ENCODE data around the gene CLCN2.

CLCN2 gene

DNA sequence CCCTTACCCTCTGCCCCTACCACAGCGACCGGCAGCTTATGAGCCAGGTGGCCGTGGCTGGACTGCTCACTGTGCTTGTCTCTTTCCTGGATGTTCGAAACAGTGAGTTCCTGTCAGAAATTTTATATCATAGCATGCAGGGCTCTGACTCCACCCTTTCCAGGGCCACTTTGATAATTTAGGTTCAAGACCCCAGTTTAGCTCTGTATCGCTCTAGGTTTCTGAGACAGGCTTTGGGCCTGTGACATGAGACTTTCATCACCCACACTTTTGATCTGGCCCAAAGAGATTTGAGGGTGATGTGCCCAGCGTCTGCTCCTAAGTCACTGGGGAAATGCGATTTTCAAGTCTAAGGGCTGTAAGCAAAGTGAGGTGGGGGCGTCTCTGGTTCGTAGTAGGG, 53.5 kb downstream of the CLCN2 start:
- in situ Hi-C loops (cut with MboI; ENCODE audit: low sequenced_read_pairs) = no loop called here

DNA sequence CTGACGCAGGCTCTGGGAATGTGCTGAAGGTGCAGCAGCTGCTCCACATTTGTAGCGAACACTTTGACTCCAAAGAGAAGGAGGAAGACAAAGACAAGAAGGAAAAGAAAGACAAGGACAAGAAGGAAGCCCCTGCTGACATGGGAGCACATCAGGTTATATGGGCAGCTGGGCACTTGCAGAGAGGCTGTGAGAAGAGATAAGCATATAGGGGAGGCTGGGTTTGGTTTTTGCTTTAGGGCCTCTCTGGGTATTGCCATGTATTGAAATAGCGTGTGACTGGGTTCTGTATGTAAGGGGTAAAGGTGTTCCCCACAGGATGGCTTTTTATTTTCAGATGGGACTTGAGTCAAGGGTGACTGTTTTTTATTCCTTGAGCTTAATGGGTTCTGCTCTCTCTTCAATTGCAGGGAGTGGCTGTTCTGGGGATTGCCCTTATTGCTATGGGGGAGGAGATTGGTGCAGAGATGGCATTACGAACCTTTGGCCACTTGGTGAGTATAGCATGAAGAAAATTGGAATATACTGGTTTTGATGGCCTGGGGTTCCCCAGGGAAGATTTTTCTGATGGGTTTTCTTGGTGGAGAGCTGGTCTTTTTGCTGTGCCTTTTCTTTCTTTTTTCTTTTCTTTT, 54.9 kb downstream of the CLCN2 start:
- in situ Hi-C loops (cut with MboI; ENCODE audit: low sequenced_read_pairs) = no loop called here

DNA sequence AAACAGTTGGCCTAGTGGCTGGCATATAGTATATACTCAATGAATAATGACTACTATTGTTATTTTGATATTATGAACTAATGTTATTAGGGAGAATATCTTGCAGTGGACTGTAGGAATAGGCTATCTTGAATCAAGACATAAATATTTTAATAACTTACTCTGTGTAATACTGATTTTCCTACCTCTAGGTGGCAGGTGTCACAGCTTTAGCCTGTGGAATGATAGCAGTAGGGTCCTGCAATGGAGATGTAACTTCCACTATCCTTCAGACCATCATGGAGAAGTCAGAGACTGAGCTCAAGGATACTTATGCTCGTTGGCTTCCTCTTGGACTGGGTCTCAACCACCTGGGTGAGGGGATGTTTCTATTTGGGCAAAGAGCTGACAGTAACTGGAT, 55.8 kb downstream of the CLCN2 start:
- in situ Hi-C loops (cut with MboI; ENCODE audit: low sequenced_read_pairs) = no loop called here

DNA sequence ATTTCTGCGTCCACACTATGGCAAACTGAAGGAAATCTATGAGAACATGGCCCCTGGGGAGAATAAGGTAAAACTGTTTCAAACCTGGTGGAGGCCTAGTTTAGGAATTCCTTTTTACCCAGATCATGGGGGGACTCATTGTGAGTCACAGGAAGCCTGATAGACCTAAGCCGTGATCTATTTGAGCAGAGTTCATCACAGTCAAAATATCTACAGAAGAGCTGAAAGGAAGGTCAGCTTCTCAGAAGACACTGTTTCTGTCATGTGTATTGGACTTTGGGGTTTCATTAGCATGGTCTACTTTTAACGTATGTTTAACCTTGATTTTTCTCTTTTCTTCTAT, 61.1 kb downstream of the CLCN2 start:
- in situ Hi-C loops (cut with MboI; ENCODE audit: low sequenced_read_pairs) = no loop called here

DNA sequence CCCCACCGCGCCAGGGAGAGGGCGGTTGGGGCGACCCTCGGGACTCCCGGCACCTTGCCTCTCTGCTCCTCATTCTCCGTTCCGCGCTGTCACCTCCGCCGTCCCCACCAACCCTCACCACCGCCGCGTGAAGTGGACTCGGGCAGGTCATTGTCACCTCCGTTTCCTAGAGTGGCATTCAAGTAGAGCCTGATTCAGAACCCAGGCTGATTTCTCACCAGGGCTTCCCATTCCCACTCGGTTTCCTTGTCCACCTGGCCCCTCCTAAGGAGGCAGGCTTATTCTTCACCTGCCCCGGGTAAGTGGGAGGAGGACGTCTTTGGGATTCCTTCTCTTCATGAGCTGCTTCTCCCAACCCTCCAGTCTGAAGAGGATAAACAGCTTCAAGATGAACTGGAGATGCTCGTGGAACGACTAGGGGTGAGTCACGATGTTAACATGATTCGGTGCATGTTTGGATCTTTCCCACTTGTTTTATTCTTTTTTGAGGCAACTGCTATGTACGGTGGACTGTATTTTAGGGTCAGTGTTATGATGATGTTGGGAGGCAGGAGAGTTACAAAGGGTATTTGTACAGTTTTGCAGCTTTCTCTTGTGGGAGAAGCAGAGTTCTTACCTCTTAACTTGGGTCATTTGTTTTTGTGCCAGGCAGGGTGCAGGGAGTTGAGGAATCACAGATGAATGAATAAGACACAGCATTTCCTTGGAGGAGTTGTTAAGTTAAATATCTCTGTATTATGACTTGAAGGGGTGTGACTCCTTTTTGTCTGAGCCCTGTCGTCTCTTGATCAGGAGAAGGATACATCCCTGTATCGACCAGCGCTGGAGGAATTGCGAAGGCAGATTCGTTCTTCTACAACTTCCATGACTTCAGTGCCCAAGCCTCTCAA, 61.7 kb downstream of the CLCN2 start:
- in situ Hi-C loops (cut with MboI; ENCODE audit: low sequenced_read_pairs) = loop anchor here (25.0 kb wide), 1 partner anchor 837 kb away; no protein-coding TSS in a partner anchor

DNA sequence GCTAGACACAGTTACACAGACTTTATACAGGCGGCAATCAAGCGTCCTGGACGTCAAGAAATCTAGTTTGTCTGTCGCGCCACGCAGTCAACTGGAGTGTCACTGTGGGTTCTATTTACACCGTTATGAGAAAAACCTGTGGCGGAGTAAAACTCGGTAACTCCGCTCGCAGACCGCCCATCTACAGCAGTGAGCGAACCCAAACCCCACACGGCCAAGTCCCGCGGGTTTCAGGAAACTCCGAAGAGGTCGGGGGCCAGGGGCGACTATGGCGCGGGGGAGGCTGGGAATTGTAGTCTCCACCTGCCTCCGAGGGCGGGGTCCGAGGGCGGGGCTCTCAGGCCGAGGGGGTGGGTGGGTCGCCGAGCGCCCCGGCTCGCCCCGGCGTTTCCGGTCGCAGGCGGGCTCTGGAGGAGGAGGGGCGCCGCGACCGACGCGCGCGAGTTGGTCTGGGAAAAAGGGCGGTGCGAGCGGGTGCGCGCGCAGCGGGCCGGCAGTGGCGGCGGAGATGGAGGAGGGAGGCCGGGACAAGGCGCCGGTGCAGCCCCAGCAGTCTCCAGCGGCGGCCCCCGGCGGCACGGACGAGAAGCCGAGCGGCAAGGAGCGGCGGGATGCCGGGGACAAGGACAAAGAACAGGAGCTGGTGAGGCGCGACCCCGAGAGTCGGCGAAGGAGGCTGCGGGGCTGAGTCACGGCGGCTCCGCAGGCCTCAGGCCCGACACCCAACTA, 62.5 kb downstream of the CLCN2 start, which contains the start of gene PSMD2:
Gene PSMD2, plus strand, starts transcription at position 483 of the 729 bp plus-strand sequence. Its CDS starts 26 bp downstream, at position 509.
- in situ Hi-C loops (cut with MboI; ENCODE audit: low sequenced_read_pairs) = loop anchor here (25.0 kb wide), 1 partner anchor 837 kb away; no protein-coding TSS in a partner anchor

DNA sequence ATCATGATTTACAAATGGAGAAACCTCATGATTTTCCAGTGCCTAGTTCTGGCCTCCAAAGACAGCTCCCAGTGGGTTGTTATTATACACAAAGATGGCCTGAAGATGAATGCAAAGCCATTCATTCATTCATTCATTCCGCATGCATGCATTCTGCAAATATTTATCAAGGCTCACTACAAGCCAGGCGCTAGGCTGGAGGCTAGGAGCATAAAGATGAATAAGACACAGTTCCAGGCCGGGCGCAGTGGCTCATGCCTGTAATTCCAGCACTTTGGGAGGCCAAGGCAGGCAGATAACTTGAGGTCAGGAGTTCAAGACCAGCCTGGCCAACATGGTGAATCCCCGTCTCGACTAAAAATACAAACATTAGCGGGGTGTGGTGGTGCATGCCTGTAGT, 64.8 kb downstream of the CLCN2 start:
- in situ Hi-C loops (cut with MboI; ENCODE audit: low sequenced_read_pairs) = loop anchor here (25.0 kb wide), 1 partner anchor 834 kb away; no protein-coding TSS in a partner anchor
